ENCODE measurements around the gene ITK.

ITK gene

DNA sequence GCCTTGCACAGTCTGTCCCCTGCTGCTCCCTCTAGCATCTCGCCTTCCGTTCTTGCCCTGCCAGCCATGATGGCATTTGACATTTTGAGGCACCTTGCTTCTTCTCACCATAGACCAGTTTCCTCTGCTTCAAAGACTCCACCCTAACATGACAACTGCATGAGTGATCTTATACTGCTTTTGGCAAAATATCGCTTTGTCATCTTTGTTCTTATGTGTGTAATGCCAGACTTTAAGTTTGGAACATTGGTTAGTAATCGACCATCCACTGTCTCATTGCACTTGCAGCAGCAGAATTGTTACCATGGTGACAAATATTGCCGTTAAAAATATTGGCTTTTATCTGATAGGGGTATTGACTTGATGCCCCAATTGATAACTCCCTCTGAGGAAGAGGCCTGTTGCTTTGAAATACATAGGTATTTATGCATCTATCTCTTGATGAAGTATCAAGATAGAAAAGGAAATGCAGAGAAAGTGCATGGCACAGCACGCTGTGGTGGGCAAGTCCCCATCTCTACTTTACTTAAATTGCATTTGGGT, 21.4 kb upstream of the ITK start:
- TF ChIP-seq, protein P1, sequence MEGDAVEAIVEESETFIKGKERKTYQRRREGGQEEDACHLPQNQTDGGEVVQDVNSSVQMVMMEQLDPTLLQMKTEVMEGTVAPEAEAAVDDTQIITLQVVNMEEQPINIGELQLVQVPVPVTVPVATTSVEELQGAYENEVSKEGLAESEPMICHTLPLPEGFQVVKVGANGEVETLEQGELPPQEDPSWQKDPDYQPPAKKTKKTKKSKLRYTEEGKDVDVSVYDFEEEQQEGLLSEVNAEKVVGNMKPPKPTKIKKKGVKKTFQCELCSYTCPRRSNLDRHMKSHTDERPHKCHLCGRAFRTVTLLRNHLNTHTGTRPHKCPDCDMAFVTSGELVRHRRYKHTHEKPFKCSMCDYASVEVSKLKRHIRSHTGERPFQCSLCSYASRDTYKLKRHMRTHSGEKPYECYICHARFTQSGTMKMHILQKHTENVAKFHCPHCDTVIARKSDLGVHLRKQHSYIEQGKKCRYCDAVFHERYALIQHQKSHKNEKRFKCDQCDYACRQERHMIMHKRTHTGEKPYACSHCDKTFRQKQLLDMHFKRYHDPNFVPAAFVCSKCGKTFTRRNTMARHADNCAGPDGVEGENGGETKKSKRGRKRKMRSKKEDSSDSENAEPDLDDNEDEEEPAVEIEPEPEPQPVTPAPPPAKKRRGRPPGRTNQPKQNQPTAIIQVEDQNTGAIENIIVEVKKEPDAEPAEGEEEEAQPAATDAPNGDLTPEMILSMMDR (IDR thresholded peaks at IDR 0.05; ENCODE audit: borderline replicate concordance, control extremely low read depth, extremely low read depth, insufficient read depth, missing control alignments), result no peak
- DNase-seq (ENCODE audit: low spot score), result no peak
- in situ Hi-C loops (cut with MboI; ENCODE audit: low sequenced_read_pairs, unreplicated experiment), result loop anchor here (25.0 kb wide), 1 partner anchor 153 kb away; no protein-coding TSS in a partner anchor

DNA sequence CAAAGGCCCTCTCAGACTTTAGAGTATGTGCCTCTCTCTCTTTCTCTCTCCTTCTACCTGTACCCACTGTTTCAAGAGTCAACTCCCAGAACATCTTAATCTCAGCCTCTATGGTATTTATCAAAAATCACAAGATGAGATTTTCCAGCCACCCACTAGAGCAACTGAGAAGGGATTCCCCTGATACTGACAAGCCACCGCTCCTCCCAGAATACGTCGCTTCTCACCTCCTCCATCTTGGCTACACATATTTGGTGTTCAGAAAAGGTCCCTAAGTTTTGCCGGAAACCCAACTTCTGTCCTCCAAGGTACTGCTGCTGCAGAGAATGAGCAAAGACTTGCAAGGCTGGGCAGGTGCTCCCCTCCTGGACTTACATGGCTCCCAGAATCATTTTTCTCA, 20.6 kb upstream of the ITK start:
- DNase-seq (ENCODE audit: low spot score), result no peak
- TF ChIP-seq, protein P1 (IDR thresholded peaks at IDR 0.05; ENCODE audit: borderline replicate concordance, control extremely low read depth, extremely low read depth, insufficient read depth, missing control alignments), result no peak
- in situ Hi-C loops (cut with MboI; ENCODE audit: low sequenced_read_pairs, unreplicated experiment), result loop anchor here (25.0 kb wide), 1 partner anchor 152 kb away; no protein-coding TSS in a partner anchor

DNA sequence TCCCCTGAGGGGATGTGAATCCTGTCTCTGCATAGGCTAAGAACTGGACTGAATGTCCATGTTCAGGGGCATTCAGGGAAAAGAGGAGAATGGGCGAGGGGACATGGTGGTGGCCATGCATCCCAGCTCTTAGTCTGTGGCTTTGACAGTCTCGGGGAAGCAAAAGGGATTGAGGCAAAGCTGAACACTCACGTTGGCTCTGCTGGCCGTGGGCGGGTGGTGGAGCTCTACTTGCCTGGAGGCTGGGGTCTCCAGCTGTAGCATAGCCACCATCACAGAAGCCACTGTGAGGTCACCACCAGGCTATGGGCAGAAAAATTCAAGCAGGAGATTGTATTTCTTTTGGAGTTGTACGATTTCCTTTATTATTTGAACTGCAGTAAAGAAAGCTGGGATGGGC, 18.6 kb upstream of the ITK start:
- no peak for DNase-seq (ENCODE audit: low spot score)
- TF ChIP-seq, protein P1 (IDR thresholded peaks at IDR 0.05; ENCODE audit: borderline replicate concordance, control extremely low read depth, extremely low read depth, insufficient read depth, missing control alignments), result no peak
- in situ Hi-C loops (cut with MboI; ENCODE audit: low sequenced_read_pairs, unreplicated experiment), result loop anchor here (25.0 kb wide), 1 partner anchor 150 kb away; no protein-coding TSS in a partner anchor

DNA sequence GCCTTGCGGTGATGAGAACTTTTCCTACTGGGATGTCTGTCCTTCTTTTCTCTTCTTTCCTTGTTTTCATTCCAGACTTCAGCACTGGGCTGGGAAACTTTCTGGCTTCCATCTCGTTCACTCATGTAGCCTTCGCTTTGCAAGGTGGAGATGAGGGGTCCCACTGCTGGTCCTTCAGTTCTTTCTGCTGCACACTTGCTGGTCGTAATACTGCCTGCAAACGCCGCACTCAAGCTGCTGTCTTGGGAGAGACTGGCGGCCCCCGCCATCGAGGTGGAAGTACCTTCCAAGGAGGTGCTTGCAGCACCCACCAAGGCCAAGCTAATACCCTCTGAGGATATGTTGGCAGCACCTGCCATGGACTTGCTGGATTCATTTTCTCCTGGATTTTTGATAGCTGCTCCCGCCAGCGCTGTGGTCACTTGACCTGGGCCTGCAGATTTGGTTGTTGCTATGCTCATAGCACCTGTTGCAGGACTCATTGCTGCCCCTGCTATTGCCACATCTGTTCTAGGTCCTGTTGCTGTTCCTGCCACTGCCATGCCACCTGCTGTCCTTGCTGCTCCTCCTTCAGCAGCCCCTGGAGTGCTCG, 17.6 kb upstream of the ITK start:
- in situ Hi-C loops (cut with MboI; ENCODE audit: low sequenced_read_pairs, unreplicated experiment), result loop anchor here (25.0 kb wide), 1 partner anchor 149 kb away; no protein-coding TSS in a partner anchor
- TF ChIP-seq, protein P1 (IDR thresholded peaks at IDR 0.05; ENCODE audit: borderline replicate concordance, control extremely low read depth, extremely low read depth, insufficient read depth, missing control alignments), result no peak
- no peak for DNase-seq (ENCODE audit: low spot score)

DNA sequence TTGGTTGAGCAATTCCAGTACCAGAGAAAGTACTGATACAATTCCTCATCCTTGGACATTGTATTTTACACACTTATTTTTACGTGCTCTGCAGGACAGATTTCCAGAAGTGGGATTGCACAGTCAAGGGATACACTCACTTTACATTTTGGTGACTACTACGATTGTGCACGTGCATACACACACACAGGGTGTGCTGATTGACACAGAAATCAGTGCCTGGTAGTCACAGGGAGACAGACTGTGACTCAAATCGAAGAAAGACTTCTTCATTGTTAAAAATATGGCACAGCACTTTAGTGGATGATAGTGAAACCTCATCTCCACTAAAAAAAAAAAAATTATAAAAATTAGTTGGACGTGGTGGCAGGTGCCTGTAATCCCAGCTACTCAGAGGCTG, 16.1 kb upstream of the ITK start:
- in situ Hi-C loops (cut with MboI; ENCODE audit: low sequenced_read_pairs, unreplicated experiment), result loop anchor here (25.0 kb wide), 1 partner anchor 148 kb away; no protein-coding TSS in a partner anchor
- TF ChIP-seq, protein P1 (IDR thresholded peaks at IDR 0.05; ENCODE audit: borderline replicate concordance, control extremely low read depth, extremely low read depth, insufficient read depth, missing control alignments), result no peak
- no peak for DNase-seq (ENCODE audit: low spot score)

DNA sequence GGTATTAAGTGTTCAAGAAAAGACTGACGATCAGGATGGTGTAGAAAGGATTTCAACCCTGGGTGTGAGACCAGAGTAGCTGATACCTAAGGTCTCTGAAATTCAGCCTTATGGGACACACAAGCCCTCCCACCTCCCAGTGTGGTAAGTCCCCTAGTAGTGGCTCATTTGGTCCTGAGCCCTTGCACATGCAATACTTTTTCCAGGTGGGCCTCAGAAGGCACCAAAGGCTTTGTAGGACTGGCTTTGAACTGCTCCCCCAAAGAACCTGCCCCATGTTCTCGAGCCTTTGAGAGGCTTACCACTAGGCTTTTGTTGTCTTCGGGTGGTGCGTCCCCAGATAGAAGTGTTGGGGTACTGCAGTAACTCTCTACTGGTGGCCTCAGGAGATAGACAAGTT, 15.4 kb upstream of the ITK start:
- in situ Hi-C loops (cut with MboI; ENCODE audit: low sequenced_read_pairs, unreplicated experiment), result loop anchor here (25.0 kb wide), 1 partner anchor 147 kb away; no protein-coding TSS in a partner anchor

More for the DNA sequence above, 15.4 kb upstream of the ITK start:
- no peak for DNase-seq (ENCODE audit: low spot score)
- TF ChIP-seq, protein P1 (IDR thresholded peaks at IDR 0.05; ENCODE audit: borderline replicate concordance, control extremely low read depth, extremely low read depth, insufficient read depth, missing control alignments), result no peak
